Measurements from ENCODE around the gene KLHL29.

GRCh38 chr2:23563673-23564614, 179.0 kb downstream of the KLHL29 start:
- TF ChIP-seq CTCF (conservative IDR thresholded peaks at IDR 0.05) (no peak), EZH2 (IDR thresholded peaks at IDR 0.05; ENCODE audit: low read depth) (no peak)
